ENCODE results near the gene FBN1. TPM values are rescaled to one million over a fixed set of nuclear protein-coding genes. Genes with fewer than 3 reads are reported as not detected.

The FBN1 gene
- total and polyA plus RNA-seq, 2 experiments from 2014 or later: 1.9 to 3.8 TPM

GRCh38 chr15:48541341-48542278 lies 103.9 kb downstream of the FBN1 start:
- TF ChIP-seq JUNB (IDR thresholded peaks at IDR 0.05; ENCODE audit: unreplicated experiment): no peak
- no peak for TF ChIP-seq CREB1 (CRISPR knock-in tag; IDR thresholded peaks at IDR 0.05; ENCODE audit: low read depth)
- no peak for TF ChIP-seq CTCF (conservative IDR thresholded peaks at IDR 0.05; ENCODE audit: low read depth in 2 of 2)
- TF ChIP-seq POLR2AphosphoS5 (IDR thresholded peaks at IDR 0.05; ENCODE audit: low read depth): no peak
- TF ChIP-seq ZNF331 (CRISPR knock-in tag; IDR thresholded peaks at IDR 0.05; ENCODE audit: low read depth): no peak
- no peak for TF ChIP-seq STAT1 (IDR thresholded peaks at IDR 0.05; ENCODE audit: unreplicated experiment)
- TF ChIP-seq EZH2phosphoT487 (IDR thresholded peaks at IDR 0.05; ENCODE audit: unreplicated experiment): no peak
- TF ChIP-seq NANOG (IDR thresholded peaks at IDR 0.05; ENCODE audit: borderline replicate concordance): no peak
- no peak for TF ChIP-seq ETS1 (IDR thresholded peaks at IDR 0.05)
- no peak for TF ChIP-seq REST (IDR thresholded peaks at IDR 0.05; ENCODE audit: unreplicated experiment)
- no peak for TF ChIP-seq EZH2 (IDR thresholded peaks at IDR 0.05; ENCODE audit: low read depth, unreplicated experiment)
- TF ChIP-seq ZNF462 (CRISPR knock-in tag; IDR thresholded peaks at IDR 0.05): no peak
- no peak for TF ChIP-seq ZNF114 (CRISPR knock-in tag; IDR thresholded peaks at IDR 0.05)
- no peak overlapping the region for H3K4me3 Mint-ChIP-seq
- Histone ChIP-seq H3K27me3 (ENCODE audit: insufficient read depth) (no peaks in the 10 kb centered on the region), H3K4me3 (no peak overlapping the region), H3K4me2 (no peak overlapping the region), H3K79me2 (replicated peaks; ENCODE audit: insufficient read depth) (no peaks in the 10 kb centered on the region), H3K27ac (ENCODE audit: low read depth) (no peak overlapping the region), H3K36me3 (ENCODE audit: insufficient read depth) (no peaks in the 10 kb centered on the region), H4K20me1 (replicated peaks; ENCODE audit: insufficient read depth) (no peaks in the 10 kb centered on the region), H3K4me1 (ENCODE audit: insufficient read depth) (no peaks in the 10 kb centered on the region), H3K9me2 (ENCODE audit: insufficient read depth) (no peaks in the 10 kb centered on the region), H2AFZ (no peak overlapping the region), H3F3A (replicated peaks; ENCODE audit: low read depth) (no peaks in the 10 kb centered on the region)
- no peaks in the 10 kb centered on the region for H3K9me3 Mint-ChIP-seq
- no peaks in the 10 kb centered on the region for H3K4me1 Mint-ChIP-seq
- peaks cover 3% of the 10 kb centered on the region for H3K27me3 Mint-ChIP-seq (ENCODE audit: insufficient read depth, low read depth, poor library complexity)
- DNase-seq (ENCODE audit: low spot score) (no peak), ATAC-seq (no peak)
- H3K36me3 Mint-ChIP-seq (ENCODE audit: low read depth): no peaks in the 10 kb centered on the region
- H3K27ac Mint-ChIP-seq: no peak overlapping the region
